ENCODE measurements around the gene SAMD8.

Gene SAMD8

GRCh38 chr10:75226656-75227055, 115.2 kb downstream of the SAMD8 start:
- H3K27ac ChIP-seq (replicated peaks), result no peak overlapping the region
- no peaks in the 10 kb centered on the region for H3K27me3 ChIP-seq (ENCODE audit: insufficient read depth, poor library complexity, severe bottlenecking)
- no peak for DNase-seq (ENCODE audit: low read depth in 1 of 2, low spot score in 1 of 2)
- no peak overlapping the region for H3K4me3 ChIP-seq (replicated peaks; ENCODE audit: insufficient read depth, low read length)
- TF ChIP-seq SPI1 (IDR thresholded peaks at IDR 0.05; ENCODE audit: borderline replicate concordance, low read depth) (no peak), CTCF (IDR thresholded peaks at IDR 0.05; ENCODE audit: insufficient read depth, low read length) (no peak), REST (IDR thresholded peaks at IDR 0.05; ENCODE audit: insufficient replicate concordance, low read depth) (no peak), POLR2AphosphoS5 (IDR thresholded peaks at IDR 0.05; ENCODE audit: low read depth) (no peak), GABPA (IDR thresholded peaks at IDR 0.05; ENCODE audit: low read depth) (no peak)

DNA sequence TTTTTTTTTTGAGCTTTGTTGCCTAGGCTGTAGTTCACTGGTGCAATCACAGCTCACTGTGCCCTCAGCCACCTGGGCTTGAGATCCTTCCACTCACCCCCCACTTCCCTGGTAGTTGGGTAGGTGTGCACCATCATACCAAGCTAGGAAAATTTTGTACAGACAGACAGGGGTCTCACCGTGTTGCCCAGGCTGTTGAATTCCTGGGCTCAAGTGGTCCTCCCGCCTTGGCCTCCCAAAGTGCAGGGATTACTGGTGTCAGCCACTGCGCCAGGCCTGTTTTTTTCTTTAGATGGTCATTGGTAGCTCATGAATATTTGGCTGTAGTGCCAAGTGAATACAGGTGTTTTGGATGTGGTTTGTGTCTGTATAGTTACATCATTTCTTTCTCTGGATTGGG, 116.8 kb downstream of the SAMD8 start:
- no peak overlapping the region for H3K27ac ChIP-seq (replicated peaks)
- H3K4me3 ChIP-seq (replicated peaks; ENCODE audit: insufficient read depth, low read length), result no peak overlapping the region
- no peak for DNase-seq (ENCODE audit: low read depth in 1 of 2, low spot score in 1 of 2)
- no peak for TF ChIP-seq SPI1 (IDR thresholded peaks at IDR 0.05; ENCODE audit: borderline replicate concordance, low read depth)
- no peak for TF ChIP-seq CTCF (IDR thresholded peaks at IDR 0.05; ENCODE audit: insufficient read depth, low read length)
- TF ChIP-seq REST (IDR thresholded peaks at IDR 0.05; ENCODE audit: insufficient replicate concordance, low read depth), result no peak
- TF ChIP-seq POLR2AphosphoS5 (IDR thresholded peaks at IDR 0.05; ENCODE audit: low read depth), result no peak
- no peak for TF ChIP-seq GABPA (IDR thresholded peaks at IDR 0.05; ENCODE audit: low read depth)
- H3K27me3 ChIP-seq (ENCODE audit: insufficient read depth, poor library complexity, severe bottlenecking), result no peaks in the 10 kb centered on the region

DNA sequence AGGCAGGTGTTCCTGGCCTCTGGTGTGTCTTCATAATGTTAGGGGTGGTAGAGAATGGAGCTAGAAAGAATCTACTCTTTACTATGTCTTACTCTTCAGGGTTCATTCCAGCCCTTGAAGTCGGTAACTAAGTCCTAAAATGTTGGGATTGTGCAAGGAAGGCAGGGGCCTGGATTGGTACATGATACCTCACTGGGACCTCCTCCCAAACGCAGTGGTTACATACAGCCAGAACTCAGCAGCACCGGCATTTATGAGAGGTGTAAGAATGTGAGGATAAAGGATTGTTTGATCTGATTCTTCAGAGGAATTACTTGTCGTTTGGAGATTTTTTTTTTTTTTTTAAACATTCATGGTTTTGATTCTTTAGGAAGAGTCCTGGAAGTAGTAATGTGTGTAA, 117.4 kb downstream of the SAMD8 start:
- DNase-seq (ENCODE audit: low read depth in 1 of 2, low spot score in 1 of 2), result no peak
- Histone ChIP-seq H3K27me3 (ENCODE audit: insufficient read depth, poor library complexity, severe bottlenecking) (no peaks in the 10 kb centered on the region), H3K27ac (replicated peaks) (no peak overlapping the region), H3K4me3 (replicated peaks; ENCODE audit: insufficient read depth, low read length) (no peak overlapping the region)
- TF ChIP-seq GABPA (IDR thresholded peaks at IDR 0.05; ENCODE audit: low read depth) (no peak), POLR2AphosphoS5 (IDR thresholded peaks at IDR 0.05; ENCODE audit: low read depth) (no peak), SPI1 (IDR thresholded peaks at IDR 0.05; ENCODE audit: borderline replicate concordance, low read depth) (no peak), REST (IDR thresholded peaks at IDR 0.05; ENCODE audit: insufficient replicate concordance, low read depth) (no peak), CTCF (IDR thresholded peaks at IDR 0.05; ENCODE audit: insufficient read depth, low read length) (no peak)
